IMR-90 (cell line): ENCODE results near the gene FDXR. TPM values are rescaled to one million over a fixed set of nuclear protein-coding genes. Genes with fewer than 3 reads are reported as not detected.

ENCODE experiments used
- ATAC-seq: fragments of 200-7000 bp; cut with Tn5 transposase; 2 replicates; pipeline ENCODE4 v1.9.1; 2020; ENCODE audit warnings: low read depth, mild to moderate bottlenecking, moderate library complexity
- BruUV-seq: library from RNA; stranded (reverse); fragments of 400-500 nt; replicated peaks from 2 replicates; lab custom pipeline; 2021; lab: Mats Ljungman, UMichigan
- CTCF ChIA-PET: fragments of 300-600 bp; formaldehyde crosslinking; extraction: SDS; loops from one replicate; lab custom pipeline; 2021; ENCODE audit warnings: antibody characterized with exemption; lab: Yijun Ruan, JAX
- POLR2A ChIA-PET: fragments of 300-600 bp; sonication (Branson Sonifier 250); formaldehyde crosslinking; loops from one replicate; lab custom pipeline; 2022; ENCODE audit warnings: antibody characterized with exemption; ENCODE audit not compliant: unreplicated experiment; lab: Charles Lee
- DNase-seq: peaks from one replicate; pipeline ENCODE4 v3.0.0; 2013
- H2AFZ ChIP-seq: replicated peaks from 2 replicates; pipeline ENCODE3; 2013; ENCODE audit warnings: low read length, mild to moderate bottlenecking; ENCODE audit not compliant: poor library complexity
- H2AK5ac ChIP-seq: 2 replicates; pipeline ENCODE4 v1.6.1; 2013; ENCODE audit warnings: low read depth, low read length, inconsistent platforms
- H2AK9ac ChIP-seq: replicated peaks from 2 replicates; pipeline ENCODE3; 2013; ENCODE audit warnings: mild to moderate bottlenecking, low read depth, low read length, moderate library complexity; ENCODE audit not compliant: poor library complexity
- H2BK120ac ChIP-seq: 2 replicates; pipeline ENCODE4 v1.6.1; 2013; ENCODE audit warnings: low read depth, low read length, inconsistent platforms
- H2BK15ac ChIP-seq: 3 replicates; pipeline ENCODE4 v1.6.1; 2013; ENCODE audit warnings: low read depth, low read length, inconsistent platforms
- H2BK20ac ChIP-seq: 2 replicates; pipeline ENCODE4 v1.6.1; 2013; ENCODE audit warnings: low read depth, mild to moderate bottlenecking, inconsistent platforms, low read length, moderate library complexity
- H2BK5ac ChIP-seq: 2 replicates; pipeline ENCODE4 v1.6.1; 2013; ENCODE audit warnings: mild to moderate bottlenecking, low read depth, low read length, inconsistent platforms; ENCODE audit not compliant: poor library complexity, severe bottlenecking
- H3K14ac ChIP-seq: replicated peaks from 2 replicates; pipeline ENCODE4 v1.6.1; 2013; ENCODE audit warnings: low read depth, low read length, inconsistent platforms
- H3K18ac ChIP-seq: 2 replicates; pipeline ENCODE4 v1.6.1; 2013; ENCODE audit warnings: low read depth, low read length, control low read depth
- H3K23ac ChIP-seq: 2 replicates; pipeline ENCODE4 v1.6.1; 2013; ENCODE audit warnings: low read depth, low read length, inconsistent platforms
- H3K27ac ChIP-seq: 2 replicates; pipeline ENCODE4 v1.5.1; 2013; ENCODE audit warnings: mild to moderate bottlenecking, control low read depth, low read length; ENCODE audit not compliant: insufficient read depth
- H3K27me3 ChIP-seq: 2 replicates; pipeline ENCODE4 v1.6.1; 2013; ENCODE audit warnings: low read length; ENCODE audit not compliant: control insufficient read depth, insufficient read depth
- H3K36me3 ChIP-seq: 2 replicates; pipeline ENCODE4 v1.6.1; 2013; ENCODE audit warnings: low read length, mixed read lengths; ENCODE audit not compliant: control insufficient read depth, insufficient read depth
- H3K4ac ChIP-seq: 2 replicates; pipeline ENCODE4 v1.6.1; 2013; ENCODE audit warnings: low read depth, low read length, inconsistent platforms
- H3K4me1 ChIP-seq: 2 replicates; pipeline ENCODE4 v1.6.1; 2013; ENCODE audit warnings: low read length, mixed read lengths; ENCODE audit not compliant: control insufficient read depth, insufficient read depth
- H3K4me2 ChIP-seq: 2 replicates; pipeline ENCODE4 v1.6.1; 2013; ENCODE audit warnings: low read depth, mild to moderate bottlenecking, control low read depth, low read length, moderate library complexity
- H3K4me3 ChIP-seq: 2 replicates; pipeline ENCODE4 v1.5.1; 2013; ENCODE audit warnings: low read depth, mild to moderate bottlenecking, control low read depth, low read length, moderate library complexity; ENCODE audit not compliant: insufficient read depth
- H3K56ac ChIP-seq: 2 replicates; pipeline ENCODE4 v1.6.1; 2013; ENCODE audit warnings: low read length, inconsistent platforms; ENCODE audit not compliant: insufficient read depth; ENCODE audit errors: extremely low read depth
- H3K79me1 ChIP-seq, 2 experiments: 2 replicates each; pipeline ENCODE4 v1.6.1; 2013; ENCODE audit warnings: low read length in 2 of 2, inconsistent platforms in 1 of 2, low read depth in 1 of 2
- H3K9ac ChIP-seq: 2 replicates; pipeline ENCODE4 v1.6.1; 2013; ENCODE audit warnings: low read depth, low read length, control low read depth
- H3K9me1 ChIP-seq: 2 replicates; pipeline ENCODE4 v1.6.1; 2013; ENCODE audit warnings: low read length, inconsistent platforms; ENCODE audit not compliant: insufficient read depth
- H3K9me3 ChIP-seq: 2 replicates; pipeline ENCODE4 v1.6.1; 2013; ENCODE audit warnings: low read length; ENCODE audit not compliant: control insufficient read depth, insufficient read depth
- H4K20me1 ChIP-seq: 2 replicates; pipeline ENCODE4 v1.6.1; 2013; ENCODE audit warnings: low read length, inconsistent platforms; ENCODE audit not compliant: insufficient read depth
- H4K5ac ChIP-seq: 2 replicates; pipeline ENCODE4 v1.6.1; 2013; ENCODE audit warnings: mild to moderate bottlenecking, low read depth, low read length, control low read depth
- H4K8ac ChIP-seq, 2 experiments: 2 replicates each; pipeline ENCODE4 v1.6.1; 2013; ENCODE audit warnings: low read depth in 2 of 2, low read length in 2 of 2, control low read depth in 1 of 2, inconsistent platforms in 1 of 2
- H4K91ac ChIP-seq: 2 replicates; pipeline ENCODE4 v1.6.1; 2013; ENCODE audit warnings: low read depth, low read length, inconsistent platforms; ENCODE audit not compliant: insufficient read depth
- BHLHE40 ChIP-seq: fragments of 150-350 bp; IDR thresholded peaks from 2 replicates; pipeline ENCODE4 v1.6.1; 2016; ENCODE audit warnings: mild to moderate bottlenecking, low read depth, low read length
- CHD1 ChIP-seq: IDR thresholded peaks from 2 replicates; pipeline ENCODE4 v1.6.1; 2012; ENCODE audit warnings: low read depth, low read length, improper control_type of control experiment
- FOS ChIP-seq: fragments of 150-350 bp; IDR thresholded peaks from 2 replicates; pipeline ENCODE4 v1.6.1; 2016; ENCODE audit warnings: low read depth, low read length
- MAFK ChIP-seq: IDR thresholded peaks from 2 replicates; pipeline ENCODE4 v1.6.1; 2012; ENCODE audit warnings: low read depth, low read length, improper control_type of control experiment
- MAZ ChIP-seq: IDR thresholded peaks from 2 replicates; pipeline ENCODE4 v1.6.1; 2012; ENCODE audit warnings: low read depth, mild to moderate bottlenecking, low read length, improper control_type of control experiment, moderate library complexity, borderline replicate concordance
- NFE2L2 ChIP-seq: fragments of 150-350 bp; IDR thresholded peaks from 2 replicates; pipeline ENCODE4 v1.6.1; 2016; ENCODE audit warnings: low read depth, mild to moderate bottlenecking, low read length
- RCOR1 ChIP-seq: IDR thresholded peaks from 2 replicates; pipeline ENCODE4 v1.6.1; 2012; ENCODE audit warnings: mild to moderate bottlenecking, low read length, improper control_type of control experiment; ENCODE audit not compliant: insufficient replicate concordance
- WGBS, 2 experiments: methylation state at CpG; one replicate each; pipeline versions ENCODE4 v1.1.5 to v1.1.7; 2013; ENCODE audit warnings: missing lambda C conversion rate in 2 of 2; ENCODE audit not compliant: insufficient read length in 1 of 2; ENCODE audit errors: extremely low coverage in 2 of 2; 5-methylcytosine and 5-hydroxymethylcytosine counted together
- dilution Hi-C: fragments of 300-500 bp; cut with HindIII; formaldehyde crosslinking; loops from one replicate; pipeline ENCODE4 v1.14.3; 2018; ENCODE audit warnings: low sequenced_read_pairs; ENCODE audit not compliant: unreplicated experiment
- in situ Hi-C: fragments of 300-500 bp; cut with MboI; formaldehyde crosslinking; loops from 3 replicates; pipeline ENCODE4 v1.14.3; 2019; ENCODE audit warnings: low sequenced_read_pairs, inconsistent platforms, mixed read lengths
- intact Hi-C: fragments of 100-400 bp; cut with micrococcal nuclease; formaldehyde crosslinking; loops from 2 replicates; pipeline ENCODE4 v1.10.0; 2022
- polyA plus RNA-seq, 3 experiments: library from polyadenylated mRNA; depleted of rRNA; stranded (reverse); fragments of >200 nt; gene quantifications; 2 replicates each; pipeline ENCODE4 v1.2.3, GENCODE V29; 2012; ENCODE audit warnings: low replicate concordance in 1 of 3
- total RNA-seq: library from RNA; depleted of rRNA; stranded (reverse); fragments of >200 nt; gene quantifications from 2 replicates; pipeline ENCODE4 v1.2.3, GENCODE V29; 2012

The FDXR gene
- total and polyA plus RNA-seq, 2 of the 4 experiments (the other 2 are of a cell fraction), result 12.4 to 18.6 TPM

GRCh38 chr17:74904687-74905409 is 32.1 kb upstream of the FDXR start:
- CTCF ChIA-PET, result no interaction called here
- no TSS peak for BruUV-seq
- no peak for DNase-seq

More at GRCh38 chr17:74904687-74905409, 32.1 kb upstream of the FDXR start:
- no peak overlapping the region for H3K23ac ChIP-seq
- dilution Hi-C loops, result no loop called here
- H3K18ac ChIP-seq, result no peak overlapping the region
- no peaks in the 10 kb centered on the region for H3K79me1 ChIP-seq
- H4K20me1 ChIP-seq, result no peaks in the 10 kb centered on the region
- H3K27me3 ChIP-seq, result peaks cover 31% of the 10 kb centered on the region
- H3K9me3 ChIP-seq, result no peaks in the 10 kb centered on the region
- ATAC-seq, result no peak
- H2AK9ac ChIP-seq, result no peak overlapping the region
- no CpG with 5 or more reads among the region's 7 CpGs for WGBS, 2 experiments
- no peak overlapping the region for H2BK5ac ChIP-seq
- no peak overlapping the region for H2AFZ ChIP-seq
- no peak for TF ChIP-seq MAFK
- TF ChIP-seq NFE2L2, result no peak
- no peak for TF ChIP-seq RCOR1
- TF ChIP-seq CHD1, result no peak
- TF ChIP-seq MAZ, result no peak
- no peak for TF ChIP-seq BHLHE40
- no peak for TF ChIP-seq FOS
- no peaks in the 10 kb centered on the region for H3K9me1 ChIP-seq
- H2BK15ac ChIP-seq, result no peak overlapping the region
- no peak overlapping the region for H3K9ac ChIP-seq
- H3K36me3 ChIP-seq, result no peaks in the 10 kb centered on the region
- no peak overlapping the region for H2BK20ac ChIP-seq
- H3K4me1 ChIP-seq, result no peaks in the 10 kb centered on the region
- H3K14ac ChIP-seq, result no peak overlapping the region
- H3K56ac ChIP-seq, result no peak overlapping the region
- in situ Hi-C loops, result no loop called here
- POLR2A ChIA-PET, result no interaction called here
- intact Hi-C loops, result no loop called here
- no peak overlapping the region for H4K5ac ChIP-seq
- no peak overlapping the region for H3K4me2 ChIP-seq
- H4K8ac ChIP-seq, result no peak overlapping the region
- H3K27ac ChIP-seq, result no peak overlapping the region
- no peak overlapping the region for H2AK5ac ChIP-seq
- no peak overlapping the region for H3K4ac ChIP-seq
- no peak overlapping the region for H2BK120ac ChIP-seq
- H4K91ac ChIP-seq, result no peak overlapping the region
- H3K4me3 ChIP-seq, result no peak overlapping the region
